Esophagus muscularis mucosa (tissue), 4 donors: ENCODE measurements around the gene TIPRL.

Experiments used
- CTCF ChIP-seq, 3 experiments: fragments of 200-600 bp in 2 of 3; fragments of 450-650 bp in 1 of 3; sonication (generic) in 2 of 3; IDR thresholded peaks; one replicate each; pipeline ENCODE4 v1.5.1; 2017 to 2019; ENCODE audit warnings: antibody characterized with exemption in 3 of 3, mild to moderate bottlenecking in 2 of 3, moderate library complexity in 1 of 3
- EP300 ChIP-seq: sonication (generic); formaldehyde crosslinking; IDR thresholded peaks from one replicate; pipeline ENCODE4 v1.6.1; 2017; ENCODE audit warnings: antibody characterized with exemption
- POLR2A ChIP-seq: fragments of 450-650 bp; IDR thresholded peaks from one replicate; pipeline ENCODE4 v1.6.1; 2017; ENCODE audit warnings: antibody characterized with exemption, moderate library complexity, mild to moderate bottlenecking, low read depth
- POLR2AphosphoS5 ChIP-seq, 2 donors: sonication (generic); formaldehyde crosslinking; IDR thresholded peaks; one replicate each; pipeline ENCODE4 v1.6.1; 2017; ENCODE audit warnings: antibody characterized with exemption in 2 of 2

GRCh38 chr1:168159251-168159650 lies 19.5 kb upstream of the TIPRL start:
- TF ChIP-seq CTCF (IDR thresholded peaks at IDR 0.05) (no peak), EP300 (no peak), POLR2A (no peak), POLR2AphosphoS5 (IDR thresholded peaks at IDR 0.05) (no peak)
